ENCODE measurements around the gene CMTM8. TPM values are rescaled to one million over a fixed set of nuclear protein-coding genes. Genes with fewer than 3 reads are reported as not detected.

The CMTM8 gene
- polyA plus RNA-seq, 2 of the 4 experiments (the other 2 are of a cell fraction) = 8.4 to 15.6 TPM

GRCh38 chr3:32313723-32314473 lies 75.4 kb downstream of the CMTM8 start:
- H3K4me1 ChIP-seq = peaks cover 17% of the 10 kb centered on the region
- FAIRE-seq (no peak), ATAC-seq (peak; percentile 79 to 80), DNase-seq (ENCODE audit: low read depth in 1 of 2, low spot score in 1 of 2) (no peak)
- CTCF ChIA-PET = interaction anchor here (0.6 to 1.2 kb wide), 3 partner anchors 9 to 56 kb away, joined by 3 to 4 read pairs (median 3); no protein-coding TSS in a partner anchor
- TF ChIP-seq NR3C1 (IDR thresholded peaks at IDR 0.05) = no peak
- no peak for TF ChIP-seq TFCP2L1 (CRISPR knock-in tag; IDR thresholded peaks at IDR 0.05)
- 0 out of 2 replicates have a peak, but pooled peaks have one; percentile 19 for TF ChIP-seq FOSL2 (IDR thresholded peaks at IDR 0.05)
- no peak for TF ChIP-seq FOSL2 (CRISPR knock-in tag; IDR thresholded peaks at IDR 0.05)
- H3K9me3 ChIP-seq = no peaks in the 10 kb centered on the region
- H3K4me3 ChIP-seq = no peak overlapping the region
- H3K27ac ChIP-seq = peak overlapping the region in 1 of 2 experiments; percentile 38; a peak in 1 of 6 replicates
- POLR2A ChIA-PET = no interaction called here
- 38% methylated on average over 5 of the region's 5 CpGs for WGBS (ENCODE audit: missing lambda C conversion rate)
- peak overlapping the region; percentile 57 for H3K4me2 ChIP-seq

DNA sequence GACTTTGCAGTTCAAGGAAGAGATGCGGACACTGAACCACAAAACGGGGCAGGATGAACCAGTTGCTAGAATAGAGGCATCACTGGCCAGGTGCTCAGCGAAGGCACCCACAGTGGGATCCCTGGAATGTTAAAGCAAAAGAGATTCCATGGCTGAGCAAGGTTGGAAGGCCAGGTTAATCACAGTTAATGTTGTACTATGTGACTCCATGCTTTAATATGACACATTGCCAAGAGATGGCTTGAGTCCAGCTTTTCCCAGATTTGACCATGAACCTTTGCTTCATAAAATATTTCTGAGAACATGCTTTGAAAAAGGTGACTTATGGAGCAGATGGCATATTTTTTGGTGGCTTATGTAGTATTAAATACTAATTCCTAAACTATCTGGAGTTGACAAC lies 77.0 kb downstream of the CMTM8 start:
- Histone ChIP-seq H3K4me1 (peaks cover 17% of the 10 kb centered on the region), H3K9me3 (no peaks in the 10 kb centered on the region), H3K27ac (no peak overlapping the region), H3K4me2 (no peak overlapping the region), H3K4me3 (no peak overlapping the region)
- no peak for ATAC-seq
- TF ChIP-seq MYC (IDR thresholded peaks at IDR 0.05; ENCODE audit: borderline replicate concordance, low read length) (no peak), HEYL (CRISPR knock-in tag; IDR thresholded peaks at IDR 0.05) (no peak), MAX (IDR thresholded peaks at IDR 0.05) (no peak), CBX8 (IDR thresholded peaks at IDR 0.05) (no peak), FOSL2 (IDR thresholded peaks at IDR 0.05) (no peak), FOSL2 (CRISPR knock-in tag; IDR thresholded peaks at IDR 0.05) (no peak), CBX2 (IDR thresholded peaks at IDR 0.05; ENCODE audit: borderline replicate concordance, low read depth) (no peak), POLR2A (IDR thresholded peaks at IDR 0.05; ENCODE audit: low read length) (no peak), NFE2L2 (conservative IDR thresholded peaks at IDR 0.05; ENCODE audit: low read length) (no peak), RARB (CRISPR knock-in tag; IDR thresholded peaks at IDR 0.05) (no peak), RCOR1 (IDR thresholded peaks at IDR 0.05; ENCODE audit: low read depth, low read length) (no peak), HES2 (IDR thresholded peaks at IDR 0.05) (no peak), SMC3 (IDR thresholded peaks at IDR 0.05) (no peak), KDM5A (IDR thresholded peaks at IDR 0.05) (no peak), HDAC2 (IDR thresholded peaks at IDR 0.05) (no peak), ZC3H11A (IDR thresholded peaks at IDR 0.05) (no peak), MAFK (IDR thresholded peaks at IDR 0.05; ENCODE audit: partially characterized antibody) (no peak), KDM1A (IDR thresholded peaks at IDR 0.05; ENCODE audit: low read depth) (no peak), CHD4 (IDR thresholded peaks at IDR 0.05; ENCODE audit: borderline replicate concordance) (no peak), NR3C1 (IDR thresholded peaks at IDR 0.05) (no peak)
- TF ChIP-seq, protein P1, sequence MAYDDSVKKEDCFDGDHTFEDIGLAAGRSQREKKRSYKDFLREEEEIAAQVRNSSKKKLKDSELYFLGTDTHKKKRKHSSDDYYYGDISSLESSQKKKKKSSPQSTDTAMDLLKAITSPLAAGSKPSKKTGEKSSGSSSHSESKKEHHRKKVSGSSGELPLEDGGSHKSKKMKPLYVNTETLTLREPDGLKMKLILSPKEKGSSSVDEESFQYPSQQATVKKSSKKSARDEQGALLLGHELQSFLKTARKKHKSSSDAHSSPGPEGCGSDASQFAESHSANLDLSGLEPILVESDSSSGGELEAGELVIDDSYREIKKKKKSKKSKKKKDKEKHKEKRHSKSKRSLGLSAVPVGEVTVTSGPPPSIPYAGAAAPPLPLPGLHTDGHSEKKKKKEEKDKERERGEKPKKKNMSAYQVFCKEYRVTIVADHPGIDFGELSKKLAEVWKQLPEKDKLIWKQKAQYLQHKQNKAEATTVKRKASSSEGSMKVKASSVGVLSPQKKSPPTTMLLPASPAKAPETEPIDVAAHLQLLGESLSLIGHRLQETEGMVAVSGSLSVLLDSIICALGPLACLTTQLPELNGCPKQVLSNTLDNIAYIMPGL (CRISPR knock-in tag; IDR thresholded peaks at IDR 0.05; ENCODE audit: borderline replicate concordance) = no peak
- DNase-seq (ENCODE audit: low read depth in 1 of 2, low spot score in 1 of 2) = no peak
- no peak for FAIRE-seq
- 100% methylated on average over 3 of the region's 3 CpGs for WGBS (ENCODE audit: missing lambda C conversion rate)
- ChIA-PET POLR2A (no interaction called here), CTCF (interaction anchor here (1.8 kb wide), 1 partner anchor 138 kb away, joined by 4 read pairs; no protein-coding TSS in a partner anchor)

GRCh38 chr3:32316319-32316718 lies 77.8 kb downstream of the CMTM8 start:
- Histone ChIP-seq H3K4me3 (no peak overlapping the region), H3K9me3 (no peaks in the 10 kb centered on the region), H3K4me2 (no peak overlapping the region), H3K27ac (no peak overlapping the region), H3K4me1 (peaks cover 17% of the 10 kb centered on the region)
- 69% methylated on average over 2 of the region's 2 CpGs for WGBS (ENCODE audit: missing lambda C conversion rate)
- ATAC-seq (no peak), DNase-seq (ENCODE audit: low read depth in 1 of 2, low spot score in 1 of 2) (no peak), FAIRE-seq (peak; percentile 7)
- POLR2A ChIA-PET = no interaction called here
- no peak for TF ChIP-seq MAFK (IDR thresholded peaks at IDR 0.05; ENCODE audit: partially characterized antibody)
- TF ChIP-seq NR3C1 (IDR thresholded peaks at IDR 0.05) = no peak
- TF ChIP-seq, protein P2, sequence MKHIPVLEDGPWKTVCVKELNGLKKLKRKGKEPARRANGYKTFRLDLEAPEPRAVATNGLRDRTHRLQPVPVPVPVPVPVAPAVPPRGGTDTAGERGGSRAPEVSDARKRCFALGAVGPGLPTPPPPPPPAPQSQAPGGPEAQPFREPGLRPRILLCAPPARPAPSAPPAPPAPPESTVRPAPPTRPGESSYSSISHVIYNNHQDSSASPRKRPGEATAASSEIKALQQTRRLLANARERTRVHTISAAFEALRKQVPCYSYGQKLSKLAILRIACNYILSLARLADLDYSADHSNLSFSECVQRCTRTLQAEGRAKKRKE (CRISPR knock-in tag; IDR thresholded peaks at IDR 0.05; ENCODE audit: low read depth) = no peak
- TF ChIP-seq HEYL (CRISPR knock-in tag; IDR thresholded peaks at IDR 0.05) = no peak
- TF ChIP-seq HES2 (IDR thresholded peaks at IDR 0.05) = no peak
- CTCF ChIA-PET = interaction anchor here (0.7 to 1.8 kb wide), 4 partner anchors 12 to 139 kb away, joined by 3 to 4 read pairs (median 3); no protein-coding TSS in a partner anchor

Measured in A549 (cell line).